HG02981 (cell line): Measurements from ENCODE around the gene ZAP70.

Experiments
- ATAC-seq: cut with Tn5 transposase; IDR thresholded peaks from one replicate; pipeline ENCODE4 v1.9.1; 2021; ENCODE audit warnings: mild to moderate bottlenecking, moderate library complexity; ENCODE audit not compliant: unreplicated experiment

ZAP70 gene

GRCh38 chr2:97732436-97733340 is 19.3 kb downstream of the ZAP70 start:
- ATAC-seq, result no peak

DNA sequence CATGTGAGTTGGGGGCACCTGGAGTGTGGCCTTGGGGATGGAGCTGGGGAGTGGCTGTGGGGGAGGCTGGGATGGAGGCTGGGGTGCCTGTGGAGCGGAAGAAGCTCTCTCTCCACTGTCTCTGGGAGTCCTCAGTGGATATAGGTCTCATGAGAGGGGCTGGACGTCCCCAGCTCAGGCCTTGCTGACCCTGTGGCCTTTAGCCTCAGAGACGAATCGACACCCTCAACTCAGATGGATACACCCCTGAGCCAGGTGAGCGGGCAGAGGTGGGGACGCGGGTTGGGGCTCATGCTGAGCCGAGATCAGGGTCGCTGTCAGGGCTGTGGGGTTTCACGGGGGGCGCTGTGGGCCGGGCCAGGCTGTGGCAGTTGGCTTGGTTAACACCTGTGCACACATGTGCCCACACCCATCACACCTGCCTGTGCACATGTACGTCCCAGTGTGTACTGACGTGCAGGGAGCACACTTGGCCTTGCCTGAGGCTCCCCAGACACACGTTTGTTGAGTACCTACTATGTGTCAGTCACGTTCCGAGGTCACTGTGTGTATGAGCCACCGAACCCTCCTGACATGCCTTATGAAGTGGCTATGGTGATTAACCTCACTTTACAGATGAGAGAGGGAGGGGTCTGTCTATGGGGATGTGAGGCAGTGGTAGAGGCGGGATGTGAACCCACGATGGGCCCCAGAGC is 20.1 kb downstream of the ZAP70 start:
- ATAC-seq, result no peak

DNA sequence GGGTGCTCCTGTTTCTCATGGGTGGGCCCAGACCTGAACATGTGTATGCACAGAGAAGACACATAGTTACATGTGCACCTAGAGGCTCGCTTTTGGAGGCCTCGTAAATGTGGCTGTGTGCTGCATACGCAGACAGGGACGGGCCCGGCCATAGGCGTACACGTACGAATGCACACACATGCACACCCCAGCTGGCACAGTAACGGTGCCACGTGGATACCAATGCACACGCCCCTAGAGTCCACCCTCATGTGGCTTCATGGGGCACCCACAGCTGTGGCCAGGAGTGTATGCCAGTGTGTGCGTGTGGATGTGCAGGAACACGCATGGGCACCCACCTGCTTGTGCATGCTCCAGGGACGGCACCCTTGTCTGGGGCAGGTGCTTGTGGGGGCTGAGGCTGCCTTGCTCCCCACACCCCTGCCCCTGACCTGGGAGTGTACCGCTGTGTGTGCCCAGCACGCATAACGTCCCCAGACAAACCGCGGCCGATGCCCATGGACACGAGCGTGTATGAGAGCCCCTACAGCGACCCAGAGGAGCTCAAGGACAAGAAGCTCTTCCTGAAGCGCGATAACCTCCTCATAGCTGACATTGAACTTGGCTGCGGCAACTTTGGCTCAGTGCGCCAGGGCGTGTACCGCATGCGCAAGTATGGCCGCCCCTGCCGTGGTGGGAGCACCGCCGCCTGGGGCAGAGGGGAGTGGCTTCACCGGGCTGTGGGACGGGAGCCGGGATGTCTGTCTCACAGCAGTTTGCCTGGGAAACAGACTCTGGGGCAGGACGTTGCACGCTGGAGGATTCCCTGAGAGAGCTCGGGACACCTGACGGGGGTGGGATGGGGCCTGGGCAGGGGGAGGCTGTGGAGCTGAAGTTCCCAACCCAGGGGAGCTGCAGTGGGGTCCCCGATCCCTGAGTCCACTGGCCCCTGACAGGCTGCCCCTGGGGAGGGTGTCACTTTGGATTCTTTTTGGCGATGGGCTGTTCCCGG is 21.0 kb downstream of the ZAP70 start:
- no peak for ATAC-seq

DNA sequence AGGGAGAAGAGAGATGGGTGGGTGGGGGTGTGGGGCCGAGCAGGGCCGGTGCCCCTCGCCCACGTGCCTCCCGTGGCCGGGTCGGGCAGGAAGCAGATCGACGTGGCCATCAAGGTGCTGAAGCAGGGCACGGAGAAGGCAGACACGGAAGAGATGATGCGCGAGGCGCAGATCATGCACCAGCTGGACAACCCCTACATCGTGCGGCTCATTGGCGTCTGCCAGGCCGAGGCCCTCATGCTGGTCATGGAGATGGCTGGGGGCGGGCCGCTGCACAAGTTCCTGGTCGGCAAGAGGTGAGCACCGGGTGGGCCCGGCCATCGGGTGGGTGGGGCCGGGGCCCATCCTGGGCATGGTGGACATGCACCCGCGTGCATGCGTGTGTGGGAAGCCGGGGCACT is 21.8 kb downstream of the ZAP70 start:
- no peak for ATAC-seq

GRCh38 chr2:97736185-97736584 is 22.8 kb downstream of the ZAP70 start:
- ATAC-seq, result no peak

DNA sequence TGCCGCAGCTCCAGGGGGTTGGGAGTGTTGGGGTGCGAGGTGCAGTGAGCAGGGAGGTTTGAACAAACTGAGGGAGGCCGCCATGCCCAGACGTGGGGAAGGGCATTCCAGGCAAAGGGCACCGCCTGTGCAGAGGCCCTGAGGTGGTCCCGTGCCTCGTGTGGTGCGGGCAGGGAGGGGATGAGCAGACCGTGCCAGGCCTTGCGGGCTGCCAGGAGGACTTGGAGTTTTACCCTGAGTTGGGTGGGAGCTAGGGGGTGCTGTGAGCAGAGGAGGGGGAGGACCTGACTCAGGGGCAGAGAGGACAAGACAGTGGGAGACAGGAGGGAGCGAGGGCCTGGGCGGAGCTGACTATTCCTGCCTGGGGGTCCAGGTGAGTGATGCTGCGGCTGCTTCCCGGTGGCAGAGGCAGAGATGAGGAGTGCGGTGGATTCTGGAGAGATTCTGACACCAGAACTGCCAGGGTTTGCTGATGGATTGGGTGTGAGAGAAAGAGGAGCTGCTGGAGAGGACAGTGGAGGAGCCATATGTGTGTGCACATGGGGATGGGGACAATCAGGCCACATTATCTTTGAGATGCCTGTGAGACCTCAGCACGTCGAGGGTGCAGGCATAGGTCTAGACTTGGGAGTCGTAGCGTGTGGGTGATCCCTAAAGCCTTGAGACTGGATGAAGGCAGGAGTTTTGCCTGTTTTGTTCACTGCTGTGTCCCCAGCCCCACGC is 23.4 kb downstream of the ZAP70 start:
- ATAC-seq, result no peak

- ATAC-seq, result no peak
These were observed 24.2 kb downstream of the ZAP70 start for GRCh38 chr2:97737421-97738178.

DNA sequence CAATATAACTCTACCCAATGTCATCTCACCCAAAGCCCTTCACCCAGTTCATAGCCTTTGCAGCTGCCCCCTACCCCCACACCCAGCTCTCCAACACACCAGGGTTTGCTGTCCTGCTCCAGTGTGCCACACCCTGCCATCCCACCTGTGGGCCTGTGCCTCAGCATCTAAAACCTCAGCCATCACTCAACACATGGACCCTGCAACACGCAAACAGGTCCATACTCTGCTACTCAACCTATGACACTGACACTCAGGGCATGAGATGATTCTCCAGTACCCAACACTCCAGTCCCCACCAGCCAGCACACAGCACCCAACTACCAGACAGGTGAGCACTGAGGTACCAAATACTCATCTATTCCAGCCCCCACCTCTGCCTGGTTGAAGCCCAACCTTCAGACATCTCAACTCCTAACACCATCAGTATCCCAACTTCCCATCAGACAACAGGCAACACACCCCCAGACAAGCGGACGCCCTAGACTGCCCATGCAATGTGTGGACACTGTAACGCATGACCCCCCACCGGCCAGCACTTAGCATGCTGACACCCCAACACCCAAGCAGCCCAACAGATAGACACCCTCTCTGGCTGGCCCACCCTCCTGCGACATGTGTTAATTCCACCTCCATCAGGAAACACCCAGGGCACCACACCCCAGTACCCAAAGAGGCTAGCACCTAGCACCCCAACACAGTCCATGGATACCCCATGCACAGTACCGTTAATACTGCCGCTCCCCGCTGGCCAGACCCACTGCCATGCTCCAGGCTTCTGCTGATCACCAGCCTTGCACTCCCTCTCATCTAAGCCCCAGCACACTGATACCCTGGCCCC is 25.0 kb downstream of the ZAP70 start:
- no peak for ATAC-seq

- no peak for ATAC-seq
These were observed 25.9 kb downstream of the ZAP70 start for GRCh38 chr2:97739020-97739892.

- ATAC-seq, result no peak
These were observed 26.5 kb downstream of the ZAP70 start for GRCh38 chr2:97739893-97740245.

GRCh38 chr2:97740590-97741182 is 27.3 kb downstream of the ZAP70 start:
- no peak for ATAC-seq

GRCh38 chr2:97741251-97741650 is 27.9 kb downstream of the ZAP70 start:
- ATAC-seq, result no peak

DNA sequence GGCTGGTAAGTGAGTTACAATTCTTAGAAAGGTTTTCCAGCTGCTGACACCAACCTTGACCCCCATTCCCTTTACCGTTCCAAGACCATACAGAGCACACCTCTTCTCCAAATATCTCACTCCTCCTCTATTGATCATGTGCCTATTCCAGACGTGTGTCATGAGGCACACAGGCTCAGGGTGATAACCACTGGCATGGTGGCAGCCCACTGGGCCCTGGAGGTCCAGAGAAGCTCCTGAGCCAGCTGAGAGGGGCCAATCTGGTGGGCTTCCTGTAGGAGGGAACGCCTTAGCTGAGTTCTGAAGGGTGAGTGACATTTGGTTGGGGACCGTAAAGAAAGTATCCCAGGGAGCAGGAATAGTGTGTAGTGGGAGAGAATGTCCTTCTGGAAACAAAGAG is 28.3 kb downstream of the ZAP70 start:
- no peak for ATAC-seq

- no peak for ATAC-seq
These were observed 29.0 kb downstream of the ZAP70 start for GRCh38 chr2:97742381-97742847.

GRCh38 chr2:97743913-97744312 is 30.5 kb downstream of the ZAP70 start:
- ATAC-seq, result no peak

GRCh38 chr2:97745474-97746174 is 32.2 kb downstream of the ZAP70 start:
- no peak for ATAC-seq

DNA sequence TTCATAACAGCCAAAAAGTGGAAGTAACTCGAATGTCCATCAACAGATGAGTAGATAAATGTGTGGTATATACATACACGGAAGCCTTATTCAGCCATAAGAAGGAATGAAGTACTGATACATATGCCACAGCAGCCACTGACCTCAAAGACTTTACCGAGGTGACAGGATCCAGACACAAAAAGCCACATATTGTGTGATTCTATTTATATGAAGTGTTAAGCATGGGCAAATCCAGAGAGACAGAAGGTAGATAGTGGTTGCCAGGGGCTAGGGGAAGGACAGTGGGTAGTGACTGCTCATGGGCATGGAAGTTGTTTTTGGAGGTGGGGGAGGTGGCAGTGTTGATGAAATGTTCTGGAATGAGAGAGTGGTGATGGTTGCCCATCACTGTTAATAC is 33.9 kb downstream of the ZAP70 start:
- no peak for ATAC-seq
